GM19025 (cell line): ENCODE data around the gene ANKRD11.
"Not testable (repeated sequence)": the region's sequence is repeated elsewhere in the genome, so short reads cannot be mapped to it uniquely, and the experiment has no call there.

Source experiments
- ATAC-seq: cut with Tn5 transposase; IDR thresholded peaks from one replicate; pipeline ENCODE4 v1.9.1; 2021; ENCODE audit warnings: mild to moderate bottlenecking, low read depth, moderate library complexity; ENCODE audit not compliant: unreplicated experiment

The ANKRD11 gene

DNA sequence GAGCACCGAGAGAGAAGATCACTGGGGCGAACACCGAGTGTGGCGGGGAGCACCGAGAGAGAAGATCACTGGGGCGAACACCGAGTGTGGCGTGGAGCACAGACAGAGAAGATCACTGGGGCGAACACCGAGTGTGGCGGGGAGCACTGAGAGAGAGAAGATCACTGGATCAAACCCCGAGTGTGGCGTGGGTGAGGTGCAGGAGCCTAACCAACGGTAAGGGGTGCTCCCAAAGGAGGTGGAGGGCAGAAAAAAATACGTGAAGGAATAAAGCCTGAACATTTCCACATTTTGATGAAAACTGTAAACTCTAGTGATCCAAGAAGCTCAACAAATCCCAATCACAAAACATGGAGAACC is 100.2 kb downstream of the ANKRD11 start:
- ATAC-seq, result not testable (repeated sequence)

GRCh38 chr16:89389504-89390223 is 100.7 kb downstream of the ANKRD11 start:
- ATAC-seq, result not testable (repeated sequence)

DNA sequence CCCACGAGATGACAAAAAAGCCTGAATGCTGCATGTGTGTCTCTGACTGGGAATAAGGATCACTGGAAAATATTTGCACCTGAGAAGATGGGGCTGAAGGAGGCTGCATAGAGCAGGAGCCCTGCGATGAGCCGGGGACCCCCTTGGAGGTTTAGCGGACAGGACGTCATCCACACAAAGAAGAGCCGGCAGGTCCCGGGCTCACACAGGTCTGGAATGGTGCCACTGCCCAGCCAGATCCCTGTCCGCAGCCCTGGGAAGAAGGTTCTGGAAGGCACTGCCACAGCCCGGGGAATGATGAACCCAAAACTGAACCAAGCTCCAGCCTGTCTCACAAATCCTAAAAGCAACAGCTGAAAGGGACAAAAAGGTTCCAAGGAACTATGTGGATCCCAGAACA is 101.8 kb downstream of the ANKRD11 start:
- ATAC-seq, result no peak

DNA sequence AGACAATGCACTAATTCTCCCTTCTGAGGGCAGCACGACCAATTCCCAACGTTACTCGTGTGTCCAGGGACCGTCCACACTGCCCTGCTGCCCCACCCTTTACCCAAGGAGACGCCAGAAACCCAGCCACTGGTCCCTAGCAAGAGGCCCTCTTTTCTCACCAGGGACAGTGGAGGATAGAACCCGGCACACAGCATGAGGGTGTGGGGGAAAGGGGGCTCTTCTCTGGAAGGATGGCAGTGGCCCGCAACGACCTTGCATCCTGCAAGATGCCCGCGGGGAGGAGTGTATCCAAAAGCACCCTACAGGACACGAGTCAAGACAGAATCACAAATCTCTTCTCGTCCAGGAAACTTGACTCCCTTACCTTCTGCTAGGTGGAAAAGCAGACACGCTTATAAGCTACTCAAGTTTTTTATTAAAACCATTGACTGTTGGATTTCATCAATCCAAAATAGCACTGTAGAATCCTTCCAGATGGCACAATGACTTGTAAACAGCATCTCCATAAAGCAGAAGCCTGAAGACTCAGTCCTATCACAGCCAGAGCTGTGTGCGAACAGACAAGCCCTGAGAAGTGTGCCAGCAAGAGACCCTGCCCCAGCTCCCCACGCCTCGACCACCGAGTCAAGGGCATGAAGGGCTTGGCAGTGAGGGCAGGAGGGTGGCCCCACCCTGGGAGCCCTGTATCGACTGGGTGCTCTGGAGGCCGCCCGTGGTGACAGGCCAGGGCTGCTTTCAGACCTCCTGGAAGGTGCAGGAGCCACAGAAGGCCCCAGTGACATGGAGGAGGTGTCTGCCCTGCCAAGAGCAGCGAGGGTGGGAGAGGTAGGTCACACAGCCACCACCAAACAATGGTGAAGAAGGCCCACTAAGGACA is 103.8 kb downstream of the ANKRD11 start:
- no peak for ATAC-seq

- no peak for ATAC-seq
These were observed 104.6 kb downstream of the ANKRD11 start for GRCh38 chr16:89385712-89386111.

DNA sequence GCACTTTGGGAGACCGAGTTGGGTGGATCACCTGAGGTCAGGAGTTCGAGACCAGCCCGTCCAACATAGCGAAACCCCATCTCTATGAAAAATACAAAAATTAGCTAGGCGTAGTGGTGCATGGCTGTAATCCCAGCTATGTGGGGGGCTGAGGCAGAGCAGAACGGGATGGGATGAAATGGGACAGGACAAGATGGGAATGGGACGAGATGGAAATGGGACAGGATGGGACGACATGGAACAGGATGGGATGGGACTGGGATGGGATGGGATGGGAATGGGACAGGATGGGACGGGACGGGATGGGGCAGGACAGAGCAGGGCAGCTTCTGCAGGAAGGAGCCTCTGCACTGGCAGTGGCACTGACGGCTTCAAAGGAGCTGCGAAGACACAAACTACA is 106.1 kb downstream of the ANKRD11 start:
- ATAC-seq, result no peak

DNA sequence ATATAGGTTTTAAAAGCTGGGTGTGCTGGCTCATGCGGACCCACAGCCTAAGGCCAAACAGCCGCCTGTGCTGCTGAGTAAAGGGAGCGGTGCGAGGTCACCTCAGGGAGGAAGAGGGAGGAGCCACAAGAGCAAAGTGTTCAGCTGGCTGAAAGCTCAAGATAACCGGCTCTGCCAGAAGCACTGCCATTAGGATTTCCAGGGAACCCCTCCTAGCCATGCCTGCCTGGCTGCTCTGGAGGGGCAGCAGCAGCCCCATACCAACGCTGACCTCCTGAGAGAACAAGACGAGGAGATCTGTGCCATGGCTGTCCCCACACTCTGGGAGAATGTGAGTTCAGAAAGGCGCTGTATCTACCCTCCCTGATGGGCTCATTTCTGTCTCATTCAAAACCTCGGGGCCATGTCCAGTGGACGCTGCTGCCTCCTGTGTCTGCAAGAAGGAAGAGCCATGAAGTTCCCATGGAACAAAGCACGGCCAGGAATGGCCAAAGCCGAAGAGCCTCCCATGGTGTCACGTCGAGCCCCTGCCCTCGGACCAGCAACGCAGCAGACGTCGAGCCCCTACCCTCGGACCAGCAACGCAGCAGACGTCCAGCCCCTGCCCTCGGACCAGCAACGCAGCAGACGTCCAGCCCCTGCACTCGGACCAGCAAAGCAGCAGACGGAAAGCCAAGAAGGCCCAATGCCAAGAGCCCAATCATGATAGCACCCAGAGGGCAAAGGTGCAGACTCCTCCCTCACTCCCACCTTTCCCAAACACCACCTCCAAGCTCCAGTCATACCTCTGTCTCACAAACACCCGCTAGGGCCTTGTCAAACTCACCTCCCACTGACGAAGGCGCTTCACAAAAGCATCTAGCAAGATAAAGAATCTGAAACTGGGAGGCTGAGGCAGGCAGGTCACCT is 107.0 kb downstream of the ANKRD11 start:
- ATAC-seq, result no peak

DNA sequence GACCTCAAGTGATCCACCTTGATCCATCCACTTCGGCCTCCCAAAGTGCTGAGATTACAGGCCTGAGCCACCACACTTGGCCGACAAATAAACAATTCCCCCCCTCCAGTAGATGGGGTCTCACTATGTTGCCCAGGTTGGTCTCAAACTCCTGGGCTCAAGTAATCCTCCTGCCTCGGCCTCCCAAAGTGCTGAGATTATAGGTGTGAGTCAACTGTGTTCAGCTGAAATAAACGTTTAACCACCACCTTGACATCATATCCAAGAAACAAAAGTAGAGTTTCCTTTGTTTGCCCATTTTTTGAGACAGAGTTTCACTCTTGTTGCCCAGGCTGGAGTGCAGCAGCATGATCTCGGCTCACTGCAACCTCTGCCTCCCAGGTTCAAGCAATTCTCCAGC is 107.8 kb downstream of the ANKRD11 start:
- ATAC-seq, result not testable (repeated sequence)

DNA sequence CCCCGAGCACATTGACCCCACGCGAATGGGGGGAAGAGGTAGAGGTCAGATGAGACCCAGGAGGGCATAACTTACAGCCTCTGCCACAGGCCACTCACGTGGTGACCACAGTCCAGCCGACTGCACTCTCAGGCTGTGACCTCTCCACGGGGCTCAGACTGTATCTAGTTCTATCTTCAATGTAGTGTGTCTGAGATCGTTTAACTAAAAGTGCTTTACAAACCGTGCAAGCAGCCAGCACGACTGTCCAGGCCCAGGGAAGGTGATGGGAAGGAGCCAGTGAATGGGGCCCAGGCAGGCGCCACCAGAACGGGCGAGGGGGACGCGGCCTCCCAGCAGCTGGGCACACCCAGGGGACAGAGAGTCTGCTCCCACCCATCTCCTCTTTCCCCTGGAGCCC is 108.6 kb downstream of the ANKRD11 start:
- ATAC-seq, result no peak

DNA sequence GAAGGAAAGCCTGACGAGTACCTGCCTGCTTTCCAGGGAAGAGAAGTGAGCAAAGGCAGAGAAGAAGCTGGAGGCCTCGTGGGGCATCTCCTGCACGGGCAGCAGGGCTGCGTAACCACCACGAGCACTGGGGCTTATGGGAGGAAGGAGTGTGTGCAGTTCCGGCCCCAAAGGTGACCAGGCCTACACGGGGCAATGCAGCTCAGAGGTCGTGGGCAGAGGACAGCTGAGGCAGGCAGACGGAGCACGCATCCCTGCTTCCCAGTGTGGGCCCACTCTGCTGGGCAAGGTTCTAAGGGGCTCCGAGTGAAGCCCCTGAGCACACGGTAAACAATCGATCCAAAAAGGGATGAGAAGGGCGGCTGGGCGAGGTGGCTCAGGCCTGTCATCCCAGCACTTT is 109.7 kb downstream of the ANKRD11 start:
- no peak for ATAC-seq

GRCh38 chr16:89378947-89379771 is 111.2 kb downstream of the ANKRD11 start:
- no peak for ATAC-seq

DNA sequence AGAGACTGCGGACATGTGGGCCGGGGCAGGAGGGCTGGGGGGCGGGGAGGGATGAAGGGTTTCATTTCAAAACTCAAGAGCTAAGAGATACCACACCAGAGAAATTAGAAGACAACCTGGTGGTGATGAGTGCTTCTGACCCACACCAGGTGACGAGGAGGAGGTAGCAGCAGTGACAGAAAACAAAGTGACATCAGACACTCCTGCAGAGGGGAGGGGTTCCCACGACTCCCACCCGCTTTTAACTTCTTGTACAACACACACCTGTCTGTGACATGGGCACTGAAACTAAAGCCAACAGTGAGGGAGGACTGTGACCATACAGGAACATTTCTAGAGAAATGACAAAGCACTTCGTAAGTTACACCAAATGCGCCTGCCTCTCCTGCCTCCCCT is 112.9 kb downstream of the ANKRD11 start:
- no peak for ATAC-seq

- no peak for ATAC-seq
These were observed 113.4 kb downstream of the ANKRD11 start for GRCh38 chr16:89376812-89377452.

DNA sequence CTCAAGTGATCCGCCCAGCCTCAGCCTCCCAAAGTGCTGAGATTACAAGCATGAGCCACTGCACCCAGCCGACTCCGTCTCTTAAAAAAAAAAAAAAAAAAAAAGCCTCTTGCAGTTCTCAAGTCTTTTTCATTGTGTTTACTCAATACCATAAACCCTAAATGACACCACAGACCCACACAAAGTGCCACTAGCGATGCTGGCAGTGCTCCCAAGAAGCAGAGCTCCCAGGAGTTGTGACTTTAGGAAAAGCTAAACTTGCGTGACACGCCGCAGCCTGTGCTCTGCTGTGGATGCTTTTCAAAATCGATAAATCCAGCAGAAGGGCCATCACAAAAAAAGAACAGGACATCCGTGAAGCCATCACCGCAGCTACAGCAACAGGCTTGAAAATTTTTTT is 114.7 kb downstream of the ANKRD11 start:
- no peak for ATAC-seq

DNA sequence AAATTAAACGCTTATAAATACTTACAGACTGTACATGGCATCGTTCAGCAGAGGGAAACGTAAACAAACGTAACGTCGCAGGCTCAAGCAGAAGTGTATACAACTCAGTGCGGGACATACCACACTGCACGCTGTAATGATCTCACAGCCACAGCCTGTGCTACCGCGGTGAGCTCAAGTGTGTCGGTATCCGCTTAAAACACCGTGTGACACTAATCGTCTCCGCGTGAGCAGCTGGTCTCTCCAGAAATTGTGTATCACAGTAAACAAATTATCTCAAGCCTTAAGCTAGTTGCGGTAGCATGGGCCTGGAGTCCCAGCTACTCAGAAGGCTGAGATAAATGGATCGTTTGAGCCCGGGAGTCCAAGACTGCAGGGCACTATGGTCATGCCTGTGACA is 115.3 kb downstream of the ANKRD11 start:
- ATAC-seq, result no peak

- no peak for ATAC-seq
These were observed 115.9 kb downstream of the ANKRD11 start for GRCh38 chr16:89374393-89374960.

DNA sequence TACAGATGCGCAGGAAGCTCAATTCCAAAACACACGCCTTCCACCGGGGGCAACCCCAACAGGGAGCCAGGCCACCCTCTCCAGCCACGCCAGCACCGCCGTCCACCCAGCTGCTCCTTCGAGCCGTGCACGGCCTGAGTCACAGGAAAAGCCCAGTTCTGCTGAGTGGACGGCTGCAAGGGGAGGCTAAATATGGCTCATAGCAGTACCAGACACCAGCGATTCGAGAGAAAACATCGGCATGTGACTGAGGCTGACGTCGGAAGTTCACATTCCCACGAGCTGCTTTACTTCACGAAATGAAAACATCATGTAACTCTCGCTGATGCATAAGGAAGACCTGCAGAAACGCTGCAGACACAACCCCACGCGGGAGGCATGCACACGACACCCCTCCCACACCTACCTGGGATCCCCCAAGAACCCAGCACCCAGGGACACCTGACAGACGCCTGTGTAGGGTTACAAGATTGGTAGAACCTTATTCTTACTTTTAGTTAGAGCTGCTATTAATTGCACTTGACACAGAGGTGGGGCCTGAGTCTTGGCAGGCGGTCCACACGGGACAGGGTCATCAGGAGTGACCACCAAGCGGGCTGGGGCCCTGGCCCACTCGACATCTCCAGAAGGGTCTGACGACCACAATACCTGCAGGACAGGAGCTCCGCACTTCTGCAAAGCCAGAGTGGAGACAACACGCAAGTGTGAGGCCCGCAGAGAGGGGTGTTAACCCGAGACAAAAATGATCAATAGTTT is 116.8 kb downstream of the ANKRD11 start:
- ATAC-seq, result no peak

DNA sequence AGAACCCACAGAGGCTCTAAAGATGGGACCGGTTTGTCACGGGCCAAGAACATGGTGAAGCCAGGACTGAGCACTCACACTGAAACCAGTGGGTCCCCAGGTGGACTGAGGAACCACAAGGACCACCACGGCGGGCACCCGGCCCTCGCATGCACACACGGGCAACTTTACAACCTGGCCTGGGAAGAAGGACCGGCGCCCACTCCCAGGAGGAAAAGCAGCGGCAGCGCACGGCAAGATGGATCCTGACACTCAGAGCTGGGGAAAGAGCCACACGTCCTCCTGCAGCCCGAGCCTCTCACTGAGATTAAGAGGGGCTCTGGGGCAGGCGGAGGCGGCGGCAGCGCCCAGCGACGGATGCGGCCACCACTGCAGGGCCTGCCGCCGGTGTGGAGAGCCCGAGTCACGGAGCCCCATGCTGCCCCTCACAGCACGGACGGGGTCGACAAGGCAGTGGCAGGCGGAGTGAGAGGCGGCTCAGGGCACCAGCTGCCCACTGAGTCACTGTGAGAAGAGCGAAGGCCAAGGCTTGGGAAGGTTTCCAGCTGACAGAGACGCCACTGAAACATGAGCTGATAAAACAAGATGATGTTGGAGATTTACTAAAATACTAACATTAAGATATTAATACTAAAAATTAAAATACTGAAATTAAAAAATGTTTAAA is 118.3 kb downstream of the ANKRD11 start:
- ATAC-seq, result no peak
